ENCODE results near the gene CLEC1B. TPM values are rescaled to one million over a fixed set of nuclear protein-coding genes. Genes with fewer than 3 reads are reported as not detected.
"Not testable (repeated sequence)": the region's sequence is repeated elsewhere in the genome, so short reads cannot be mapped to it uniquely, and the experiment has no call there.

CLEC1B gene
- total RNA-seq, 6 experiments from 2014 or later = not detected

GRCh38 chr12:9961106-9961505, 37.8 kb downstream of the CLEC1B start:
- Mint-ChIP-seq H3K9me3 (no peaks in the 10 kb centered on the region), H3K4me1 (ENCODE audit: low read depth) (no peaks in the 10 kb centered on the region), H3K36me3 (ENCODE audit: low read depth) (no peaks in the 10 kb centered on the region), H3K4me3 (no peak overlapping the region), H3K27ac (no peak overlapping the region), H3K27me3 (ENCODE audit: insufficient read depth) (peaks cover 4% of the 10 kb centered on the region)
- no peak for DNase-seq
- no peak for TF ChIP-seq CTCF (IDR thresholded peaks at IDR 0.05)

GRCh38 chr12:9960590-9960989, 38.3 kb downstream of the CLEC1B start:
- Mint-ChIP-seq H3K27me3 (ENCODE audit: insufficient read depth) (peaks cover 3% of the 10 kb centered on the region), H3K9me3 (no peaks in the 10 kb centered on the region), H3K36me3 (ENCODE audit: low read depth) (no peaks in the 10 kb centered on the region), H3K4me1 (ENCODE audit: low read depth) (no peaks in the 10 kb centered on the region), H3K27ac (no peak overlapping the region), H3K4me3 (no peak overlapping the region)
- no peak for DNase-seq
- TF ChIP-seq CTCF (IDR thresholded peaks at IDR 0.05) = no peak

DNA sequence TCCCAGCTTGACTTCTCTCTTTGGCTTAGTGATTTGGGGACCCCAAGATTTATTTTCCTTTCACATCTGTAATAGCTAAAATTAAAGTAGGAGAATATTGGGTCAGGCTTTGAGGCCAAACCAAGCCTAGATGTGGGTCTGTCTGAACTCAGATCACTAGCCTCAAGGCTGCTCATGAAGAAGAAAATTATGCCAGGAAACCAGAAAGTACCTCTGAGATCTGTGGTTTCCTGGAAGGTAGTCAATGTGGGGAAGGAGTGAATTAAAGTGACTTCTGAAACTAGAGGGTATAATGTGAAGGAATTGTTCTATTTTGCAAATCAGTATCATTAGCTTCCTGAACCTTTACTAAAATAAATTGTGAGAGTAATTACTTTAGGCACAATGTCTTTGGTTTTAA, 41.1 kb downstream of the CLEC1B start:
- no peak overlapping the region for H3K4me3 Mint-ChIP-seq
- H3K27ac Mint-ChIP-seq = no peak overlapping the region
- no peaks in the 10 kb centered on the region for H3K4me1 Mint-ChIP-seq (ENCODE audit: low read depth)
- no peak for DNase-seq
- H3K27me3 Mint-ChIP-seq (ENCODE audit: insufficient read depth) = peaks cover 7% of the 10 kb centered on the region
- H3K9me3 Mint-ChIP-seq = no peaks in the 10 kb centered on the region
- TF ChIP-seq CTCF (IDR thresholded peaks at IDR 0.05) = no peak
- no peaks in the 10 kb centered on the region for H3K36me3 Mint-ChIP-seq (ENCODE audit: low read depth)

DNA sequence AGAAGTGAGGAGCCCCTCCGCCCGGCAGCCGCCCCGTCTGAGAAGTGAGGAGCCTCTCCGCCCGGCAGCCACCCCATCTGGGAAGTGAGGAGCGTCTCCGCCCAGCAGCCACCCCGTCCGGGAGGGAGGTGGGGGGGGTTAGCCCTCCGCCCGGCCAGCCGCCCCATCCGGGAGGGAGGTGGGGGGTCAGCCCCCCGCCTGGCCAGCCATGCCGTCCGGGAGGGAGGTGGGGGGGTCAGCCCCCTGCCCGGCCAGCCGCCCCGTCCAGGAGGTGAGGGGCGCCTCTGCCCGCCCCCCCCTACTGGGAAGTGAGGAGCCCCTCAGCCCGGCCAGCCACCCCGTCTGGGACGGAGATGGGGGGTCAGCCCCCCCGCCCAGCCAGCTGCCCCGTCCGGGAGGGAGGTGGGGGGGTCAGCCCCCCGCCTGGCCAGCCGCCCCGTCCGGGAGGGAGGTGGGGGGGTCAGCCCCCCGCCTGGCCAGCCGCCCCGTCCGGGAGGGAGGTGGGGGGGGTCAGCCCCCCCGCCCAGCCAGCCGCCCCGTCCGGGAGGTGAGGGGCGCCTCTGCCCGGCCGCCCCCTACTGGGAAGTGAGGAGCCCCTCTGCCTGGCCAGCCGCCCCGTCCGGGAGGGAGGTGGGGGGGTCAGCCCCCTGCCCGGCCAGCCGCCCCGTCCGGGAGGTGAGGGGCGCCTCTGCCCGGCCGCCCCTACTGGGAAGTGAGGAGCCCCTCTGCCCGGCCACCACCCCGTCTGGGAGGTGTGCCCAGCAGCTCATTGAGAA, 45.8 kb downstream of the CLEC1B start:
- DNase-seq; H3K4me3 Mint-ChIP-seq; H3K9me3 Mint-ChIP-seq; H3K27ac Mint-ChIP-seq; H3K4me1 Mint-ChIP-seq (ENCODE audit: low read depth); H3K36me3 Mint-ChIP-seq (ENCODE audit: low read depth): not testable (repeated sequence)
- peaks cover 10% of the 10 kb centered on the region for H3K27me3 Mint-ChIP-seq (ENCODE audit: insufficient read depth)

GRCh38 chr12:9951026-9951675, 47.8 kb downstream of the CLEC1B start:
- H3K27me3 Mint-ChIP-seq (ENCODE audit: insufficient read depth) = peaks cover 10% of the 10 kb centered on the region
- no peak for TF ChIP-seq CTCF (IDR thresholded peaks at IDR 0.05)
- no peak for DNase-seq
- H3K27ac Mint-ChIP-seq = no peak overlapping the region
- no peaks in the 10 kb centered on the region for H3K36me3 Mint-ChIP-seq (ENCODE audit: low read depth)
- no peaks in the 10 kb centered on the region for H3K9me3 Mint-ChIP-seq
- H3K4me1 Mint-ChIP-seq (ENCODE audit: low read depth) = no peaks in the 10 kb centered on the region
- H3K4me3 Mint-ChIP-seq = no peak overlapping the region

DNA sequence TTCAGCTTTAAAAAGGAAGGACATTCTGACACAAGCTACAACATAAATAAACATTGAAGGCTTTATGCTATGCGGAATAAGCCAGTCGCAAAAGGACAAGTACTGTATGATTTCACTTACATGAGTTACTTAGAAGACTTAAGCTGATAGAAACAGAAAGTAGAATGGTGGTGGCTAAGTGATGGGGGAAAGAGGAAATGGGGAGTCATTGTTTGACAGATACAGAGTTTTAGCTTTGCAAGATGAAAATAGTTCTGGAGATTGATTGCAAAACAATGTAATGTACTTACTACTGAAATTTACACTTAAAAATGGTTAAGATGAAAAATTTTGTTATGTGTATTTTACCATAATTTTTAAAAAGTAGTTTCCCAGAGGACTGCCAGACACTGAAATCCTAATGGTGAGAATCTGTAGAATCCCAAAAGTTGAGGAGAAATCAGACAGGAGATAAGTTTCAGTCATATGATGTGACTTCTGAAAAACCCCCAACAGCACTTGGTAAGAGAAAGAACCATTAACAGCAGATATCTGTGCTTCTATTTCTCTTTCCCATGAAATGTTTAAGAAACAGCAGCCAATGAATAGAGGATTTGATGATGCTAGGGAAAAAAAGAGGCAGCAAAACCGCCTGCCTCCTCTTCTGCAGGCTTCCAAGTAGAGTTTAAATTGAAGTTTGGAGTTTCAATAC, 50.2 kb downstream of the CLEC1B start:
- H3K4me3 Mint-ChIP-seq = no peak overlapping the region
- no peaks in the 10 kb centered on the region for H3K36me3 Mint-ChIP-seq (ENCODE audit: low read depth)
- DNase-seq = no peak
- no peak overlapping the region for H3K27ac Mint-ChIP-seq
- H3K9me3 Mint-ChIP-seq = no peaks in the 10 kb centered on the region
- H3K27me3 Mint-ChIP-seq (ENCODE audit: insufficient read depth) = peaks cover 12% of the 10 kb centered on the region
- no peaks in the 10 kb centered on the region for H3K4me1 Mint-ChIP-seq (ENCODE audit: low read depth)
- no peak for TF ChIP-seq CTCF (IDR thresholded peaks at IDR 0.05)
